GM19455 (cell line): ENCODE measurements around the gene THAP7.

ENCODE experiments used
- ATAC-seq: cut with Tn5 transposase; IDR thresholded peaks from one replicate; pipeline ENCODE4 v1.9.1; 2021; ENCODE audit not compliant: unreplicated experiment

The THAP7 gene

GRCh38 chr22:20994128-20994901 is 7.6 kb downstream of the THAP7 start:
- no peak for ATAC-seq

- no peak for ATAC-seq
Measured at GRCh38 chr22:20993304-20994127, 8.4 kb downstream of the THAP7 start.

- no peak for ATAC-seq
Measured at GRCh38 chr22:20992456-20993303, 9.2 kb downstream of the THAP7 start.

GRCh38 chr22:20992056-20992442 is 9.9 kb downstream of the THAP7 start:
- ATAC-seq: no peak

- ATAC-seq: no peak
Measured at GRCh38 chr22:20991252-20992055, 10.5 kb downstream of the THAP7 start.

GRCh38 chr22:20990184-20991180 is 11.4 kb downstream of the THAP7 start:
- no peak for ATAC-seq

- no peak for ATAC-seq
Measured at GRCh38 chr22:20989323-20990138, 12.4 kb downstream of the THAP7 start.

- ATAC-seq: no peak
Measured at GRCh38 chr22:20988573-20989322, 13.2 kb downstream of the THAP7 start.

GRCh38 chr22:20987375-20987774 is 14.5 kb downstream of the THAP7 start:
- no peak for ATAC-seq

- ATAC-seq: no peak
Measured at GRCh38 chr22:20986365-20986764, 15.6 kb downstream of the THAP7 start.

GRCh38 chr22:20985720-20986119 is 16.2 kb downstream of the THAP7 start:
- no peak for ATAC-seq

GRCh38 chr22:20983081-20983771 is 18.7 kb downstream of the THAP7 start:
- ATAC-seq: no peak

- ATAC-seq: peak; percentile 15
Measured at GRCh38 chr22:20982563-20982882, 19.4 kb downstream of the THAP7 start.

GRCh38 chr22:20981787-20982562 is 19.9 kb downstream of the THAP7 start, which contains the start of gene LZTR1:
LZTR1 (plus strand) TSS chr22:20982297; CDS start chr22:20982372, 75 bp downstream.
- peak; percentile 81 for ATAC-seq

- ATAC-seq: no peak
Measured at GRCh38 chr22:20980938-20981722, 20.8 kb downstream of the THAP7 start.

- ATAC-seq: no peak
Measured at GRCh38 chr22:20980523-20980922, 21.4 kb downstream of the THAP7 start.
